IPS-20b (cell line): ENCODE measurements around the gene TMEM181.

Source experiments
- H3K27ac ChIP-seq: one replicate; pipeline ENCODE4 v1.5.1; 2013; ENCODE audit warnings: low read length
- H3K27me3 ChIP-seq: 2 replicates; pipeline ENCODE4 v1.6.1; 2013; ENCODE audit warnings: mild to moderate bottlenecking, low read length, inconsistent platforms; ENCODE audit not compliant: insufficient read depth
- H3K36me3 ChIP-seq: 2 replicates; pipeline ENCODE4 v1.6.1; 2013; ENCODE audit warnings: low read depth, mild to moderate bottlenecking, inconsistent platforms, low read length, moderate library complexity; ENCODE audit not compliant: insufficient read depth
- H3K4me1 ChIP-seq: 2 replicates; pipeline ENCODE4 v1.6.1; 2013; ENCODE audit warnings: mild to moderate bottlenecking, control low read depth, inconsistent platforms, low read length, moderate library complexity; ENCODE audit not compliant: insufficient read depth
- H3K4me3 ChIP-seq: 2 replicates; pipeline ENCODE4 v1.5.1; 2013; ENCODE audit warnings: mild to moderate bottlenecking, low read length, inconsistent platforms
- H3K9ac ChIP-seq: 2 replicates; pipeline ENCODE4 v1.6.1; 2013; ENCODE audit warnings: low read depth, mild to moderate bottlenecking, inconsistent platforms, low read length, moderate library complexity
- H3K9me3 ChIP-seq: 2 replicates; pipeline ENCODE4 v1.6.1; 2013; ENCODE audit warnings: mild to moderate bottlenecking, low read depth, low read length, inconsistent platforms; ENCODE audit not compliant: insufficient read depth

Gene TMEM181

DNA sequence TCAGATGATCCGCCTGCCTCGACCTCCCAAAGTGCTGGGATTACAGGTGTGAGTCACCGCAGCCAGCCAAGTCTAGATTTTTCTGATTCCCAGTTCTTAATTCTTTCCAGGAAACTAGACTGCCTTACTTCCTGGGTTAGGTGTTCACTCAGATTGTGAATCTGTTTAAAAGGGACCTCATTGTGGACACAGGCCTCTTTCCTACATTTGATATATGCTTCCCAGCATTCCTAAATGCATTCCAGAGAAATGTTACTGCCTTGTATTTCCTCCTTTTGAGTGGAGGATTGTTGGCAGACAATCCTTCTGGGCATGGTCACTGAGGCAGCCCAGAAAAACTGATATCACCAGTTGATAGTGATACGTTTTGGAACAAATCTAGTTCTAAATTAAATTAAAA is 15.7 kb downstream of the TMEM181 start:
- Histone ChIP-seq H3K27me3 (no peaks in the 10 kb centered on the region), H3K9me3 (no peaks in the 10 kb centered on the region), H3K9ac (no peak overlapping the region), H3K4me3 (no peak overlapping the region), H3K4me1 (peaks cover 6% of the 10 kb centered on the region; the same call in 1 of the 2 replicates), H3K36me3 (peaks cover 8% of the 10 kb centered on the region), H3K27ac (no peak overlapping the region)

DNA sequence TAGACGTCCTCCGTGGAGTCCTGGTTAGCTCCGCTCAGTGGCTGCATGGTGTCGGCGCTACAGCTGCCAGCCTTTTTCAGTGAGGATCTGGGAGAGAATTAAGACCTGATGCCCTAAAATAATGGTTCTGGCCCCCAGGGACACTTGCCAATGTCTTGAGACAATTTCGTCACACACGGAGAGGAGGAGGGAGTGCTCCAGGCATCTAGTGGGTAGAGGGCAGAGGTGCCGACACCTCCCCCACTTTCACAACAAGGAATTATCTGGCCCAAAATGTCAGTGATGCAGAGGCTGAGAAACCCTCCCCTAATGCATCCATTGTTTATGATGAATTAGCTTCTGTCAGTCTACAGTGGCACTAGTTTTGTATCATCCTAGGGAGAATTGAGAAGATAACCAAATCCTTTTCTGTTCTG is 24.4 kb downstream of the TMEM181 start:
- no peak overlapping the region for H3K4me3 ChIP-seq
- H3K36me3 ChIP-seq = peaks cover 69% of the 10 kb centered on the region
- no peak overlapping the region for H3K27ac ChIP-seq
- H3K27me3 ChIP-seq = no peaks in the 10 kb centered on the region
- no peak overlapping the region for H3K9ac ChIP-seq
- no peaks in the 10 kb centered on the region for H3K9me3 ChIP-seq
- no peaks in the 10 kb centered on the region for H3K4me1 ChIP-seq

GRCh38 chr6:158586652-158587051 is 26.8 kb downstream of the TMEM181 start:
- Histone ChIP-seq H3K9ac (no peak overlapping the region), H3K9me3 (no peaks in the 10 kb centered on the region), H3K4me3 (no peak overlapping the region), H3K27ac (no peak overlapping the region), H3K4me1 (no peaks in the 10 kb centered on the region), H3K36me3 (peaks cover 84% of the 10 kb centered on the region), H3K27me3 (no peaks in the 10 kb centered on the region)

DNA sequence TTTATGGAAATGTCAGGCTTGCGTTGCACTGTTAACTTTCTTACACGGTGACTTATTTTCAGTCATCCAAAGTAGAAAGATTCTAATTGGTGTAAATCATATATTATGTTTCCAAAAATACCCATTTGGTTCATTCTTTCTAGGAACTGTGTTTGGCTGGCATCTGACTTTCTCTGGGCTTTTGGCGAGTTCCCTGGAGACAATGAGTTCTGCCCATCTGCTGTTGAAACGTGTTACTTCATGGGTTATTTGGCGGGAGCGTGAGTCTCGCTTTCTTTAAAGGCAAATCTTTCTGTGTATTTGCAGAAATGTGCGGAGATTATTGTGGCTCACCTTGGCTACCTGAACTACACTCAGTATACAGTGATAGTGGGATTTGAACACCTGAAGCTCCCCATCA is 29.5 kb downstream of the TMEM181 start:
- Histone ChIP-seq H3K4me3 (no peak overlapping the region), H3K9ac (no peak overlapping the region), H3K27ac (no peak overlapping the region), H3K4me1 (no peaks in the 10 kb centered on the region), H3K9me3 (no peaks in the 10 kb centered on the region), H3K27me3 (no peaks in the 10 kb centered on the region), H3K36me3 (peaks cover 91% of the 10 kb centered on the region)

DNA sequence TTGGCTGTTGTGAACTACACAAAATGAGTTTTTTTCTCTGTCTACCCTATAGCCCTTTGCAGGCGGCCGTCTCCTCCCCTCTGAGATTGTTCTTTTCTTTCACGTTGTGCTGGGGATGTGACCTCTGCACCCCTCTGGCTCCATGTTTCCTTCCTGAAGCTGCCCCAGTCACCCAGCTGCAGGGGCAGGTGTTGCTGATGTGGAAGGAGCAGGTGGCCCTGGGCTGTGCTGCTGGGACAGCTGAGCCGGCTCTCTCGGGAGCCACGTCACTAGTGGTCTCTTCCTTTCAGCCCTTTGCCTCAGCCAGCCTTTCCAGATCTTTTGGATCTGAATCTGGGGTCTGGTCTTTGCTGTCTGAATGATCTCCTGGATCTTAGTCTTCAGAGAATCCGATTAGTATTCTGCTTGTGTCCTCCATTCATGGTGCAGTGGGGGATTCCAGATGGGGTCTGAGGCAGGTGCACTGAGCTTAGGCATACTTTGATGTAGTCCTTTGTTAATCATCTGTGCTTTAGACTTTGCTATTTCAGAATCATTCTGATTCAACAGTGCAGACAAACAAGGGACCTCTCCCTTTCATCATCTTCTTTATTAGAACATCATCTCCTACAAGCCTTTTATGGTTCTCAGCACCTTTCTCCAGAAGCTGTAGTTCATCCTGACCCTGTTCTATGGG is 31.4 kb downstream of the TMEM181 start:
- no peaks in the 10 kb centered on the region for H3K27me3 ChIP-seq
- H3K36me3 ChIP-seq = peaks cover 91% of the 10 kb centered on the region
- no peak overlapping the region for H3K27ac ChIP-seq
- H3K4me1 ChIP-seq = no peaks in the 10 kb centered on the region
- H3K9ac ChIP-seq = no peak overlapping the region
- no peaks in the 10 kb centered on the region for H3K9me3 ChIP-seq
- H3K4me3 ChIP-seq = no peak overlapping the region

DNA sequence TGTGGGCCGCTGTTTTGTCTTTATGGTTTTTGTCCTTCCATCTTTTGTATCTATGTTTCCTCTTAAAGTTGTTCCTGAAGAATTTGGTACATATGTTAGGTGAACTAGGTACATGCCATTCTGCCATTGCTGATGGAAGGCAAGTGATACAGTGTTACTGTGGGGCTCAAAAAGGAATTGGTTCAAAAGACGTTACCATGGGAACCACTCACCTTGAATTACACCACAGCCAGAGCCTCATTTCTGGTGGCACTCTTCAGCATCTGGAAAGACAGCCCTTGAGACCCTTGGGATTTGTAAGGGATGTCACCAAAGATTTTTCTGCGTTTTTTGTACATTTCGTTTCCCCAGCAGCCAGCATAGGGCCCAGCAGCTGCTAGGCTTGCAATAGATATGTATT is 31.9 kb downstream of the TMEM181 start:
- H3K27me3 ChIP-seq = no peaks in the 10 kb centered on the region
- H3K9me3 ChIP-seq = no peaks in the 10 kb centered on the region
- no peak overlapping the region for H3K27ac ChIP-seq
- no peak overlapping the region for H3K9ac ChIP-seq
- H3K36me3 ChIP-seq = peaks cover 91% of the 10 kb centered on the region
- H3K4me3 ChIP-seq = no peak overlapping the region
- no peaks in the 10 kb centered on the region for H3K4me1 ChIP-seq

DNA sequence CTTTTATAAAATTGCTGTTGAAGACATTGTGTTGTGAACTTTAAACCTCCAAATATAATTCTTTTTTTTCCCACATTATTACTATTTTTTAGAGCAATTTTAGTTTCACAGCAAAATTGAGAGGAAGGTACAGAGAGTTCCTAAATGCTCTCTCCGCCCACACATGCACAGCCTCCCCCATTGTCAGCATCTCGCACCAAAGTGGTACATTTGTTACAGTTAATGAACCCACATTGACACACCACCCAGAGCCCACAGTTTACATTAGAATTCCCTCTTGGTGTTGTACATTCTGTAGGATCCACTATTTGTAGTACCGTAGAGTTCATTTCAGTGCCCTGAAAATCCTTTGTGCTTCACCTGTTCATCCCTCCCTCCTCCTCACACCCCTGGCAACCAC is 33.8 kb downstream of the TMEM181 start:
- Histone ChIP-seq H3K4me3 (no peak overlapping the region), H3K27ac (no peak overlapping the region), H3K9me3 (no peaks in the 10 kb centered on the region), H3K36me3 (peaks cover 90% of the 10 kb centered on the region), H3K27me3 (no peaks in the 10 kb centered on the region), H3K4me1 (no peaks in the 10 kb centered on the region), H3K9ac (no peak overlapping the region)

- H3K4me3 ChIP-seq = no peak overlapping the region
- no peaks in the 10 kb centered on the region for H3K9me3 ChIP-seq
- peaks cover 87% of the 10 kb centered on the region for H3K36me3 ChIP-seq
- H3K9ac ChIP-seq = no peak overlapping the region
- H3K27ac ChIP-seq = no peak overlapping the region
- H3K27me3 ChIP-seq = no peaks in the 10 kb centered on the region
- H3K4me1 ChIP-seq = no peaks in the 10 kb centered on the region
Measured at GRCh38 chr6:158595223-158595622, 35.3 kb downstream of the TMEM181 start.

DNA sequence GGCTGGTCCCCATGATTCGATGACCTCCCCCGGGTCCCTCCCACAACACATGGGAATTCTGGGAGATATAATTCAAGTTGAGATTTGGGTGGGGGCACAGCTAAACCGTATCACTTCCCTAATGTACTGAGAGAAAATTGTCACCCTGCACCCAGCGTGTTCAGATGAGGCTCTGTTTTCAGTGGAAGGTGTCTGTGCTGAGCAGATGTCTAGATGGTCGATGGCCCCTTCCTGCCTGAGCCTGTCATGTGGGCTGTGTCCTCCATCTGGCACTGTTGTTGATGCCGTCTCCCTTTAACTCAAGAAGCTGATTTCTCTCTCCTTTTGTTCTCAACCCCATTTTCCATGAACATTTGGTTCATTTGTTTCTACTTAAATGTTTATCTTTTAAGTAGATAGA is 37.0 kb downstream of the TMEM181 start:
- no peaks in the 10 kb centered on the region for H3K27me3 ChIP-seq
- H3K36me3 ChIP-seq = peaks cover 80% of the 10 kb centered on the region
- no peaks in the 10 kb centered on the region for H3K4me1 ChIP-seq
- H3K4me3 ChIP-seq = no peak overlapping the region
- H3K9ac ChIP-seq = no peak overlapping the region
- H3K27ac ChIP-seq = no peak overlapping the region
- H3K9me3 ChIP-seq = no peaks in the 10 kb centered on the region

GRCh38 chr6:158597565-158597964 is 37.7 kb downstream of the TMEM181 start:
- Histone ChIP-seq H3K27me3 (no peaks in the 10 kb centered on the region), H3K4me3 (no peak overlapping the region), H3K27ac (no peak overlapping the region), H3K36me3 (peaks cover 79% of the 10 kb centered on the region), H3K4me1 (no peaks in the 10 kb centered on the region), H3K9ac (no peak overlapping the region), H3K9me3 (no peaks in the 10 kb centered on the region)

GRCh38 chr6:158599635-158600034 is 39.7 kb downstream of the TMEM181 start:
- Histone ChIP-seq H3K4me1 (no peaks in the 10 kb centered on the region), H3K9ac (no peak overlapping the region), H3K27me3 (no peaks in the 10 kb centered on the region), H3K4me3 (no peak overlapping the region), H3K9me3 (no peaks in the 10 kb centered on the region), H3K27ac (no peak overlapping the region), H3K36me3 (peaks cover 65% of the 10 kb centered on the region)

- Histone ChIP-seq H3K27ac (no peak overlapping the region), H3K9ac (no peak overlapping the region; the same call in 1 of the 2 replicates), H3K27me3 (no peaks in the 10 kb centered on the region), H3K36me3 (peaks cover 59% of the 10 kb centered on the region), H3K4me3 (no peak overlapping the region), H3K9me3 (no peaks in the 10 kb centered on the region), H3K4me1 (no peaks in the 10 kb centered on the region)
Measured at GRCh38 chr6:158603261-158604047, 43.6 kb downstream of the TMEM181 start.
